Umbilical cord (tissue), 2 donors: ENCODE measurements around the gene NAV2. TPM values are rescaled to one million over a fixed set of nuclear protein-coding genes. Genes with fewer than 3 reads are reported as not detected.
"Not testable (repeated sequence)": the region's sequence is repeated elsewhere in the genome, so short reads cannot be mapped to it uniquely, and the experiment has no call there.

Experiments used
- DNase-seq: peaks from one replicate; pipeline ENCODE4 v3.0.0-alpha.2; 2015; ENCODE audit warnings: low spot score
- total RNA-seq: library from RNA; depleted of rRNA; stranded (reverse); fragments of >200 nt; gene quantifications from one replicate; pipeline ENCODE4 v1.2.3, GENCODE V29; 2014; ENCODE audit warnings: low replicate concordance; ENCODE audit not compliant: insufficient read depth

The NAV2 gene
- total RNA-seq, 1 donor from 2014 or later, result 14.7 TPM

DNA sequence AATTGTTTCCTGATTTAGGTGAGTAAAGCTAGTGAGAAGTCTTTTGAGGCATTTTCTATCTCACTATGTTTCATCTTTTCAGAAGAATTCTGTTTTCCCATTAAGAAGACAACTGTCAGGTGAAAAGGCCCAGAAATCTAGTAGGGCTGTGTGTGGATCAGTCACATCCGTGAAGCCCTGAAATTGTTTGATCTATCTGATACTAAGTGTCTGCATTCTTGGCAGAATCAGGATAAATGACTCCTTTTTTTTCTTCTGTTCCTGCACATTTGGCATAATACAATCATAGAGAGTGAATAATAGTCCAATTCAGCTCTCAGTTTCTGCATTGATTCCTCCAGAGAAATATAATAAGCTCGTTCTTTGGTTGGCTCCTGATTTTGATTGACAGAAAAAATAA, 208.3 kb downstream of the NAV2 start:
- peak; percentile 33 for DNase-seq

DNA sequence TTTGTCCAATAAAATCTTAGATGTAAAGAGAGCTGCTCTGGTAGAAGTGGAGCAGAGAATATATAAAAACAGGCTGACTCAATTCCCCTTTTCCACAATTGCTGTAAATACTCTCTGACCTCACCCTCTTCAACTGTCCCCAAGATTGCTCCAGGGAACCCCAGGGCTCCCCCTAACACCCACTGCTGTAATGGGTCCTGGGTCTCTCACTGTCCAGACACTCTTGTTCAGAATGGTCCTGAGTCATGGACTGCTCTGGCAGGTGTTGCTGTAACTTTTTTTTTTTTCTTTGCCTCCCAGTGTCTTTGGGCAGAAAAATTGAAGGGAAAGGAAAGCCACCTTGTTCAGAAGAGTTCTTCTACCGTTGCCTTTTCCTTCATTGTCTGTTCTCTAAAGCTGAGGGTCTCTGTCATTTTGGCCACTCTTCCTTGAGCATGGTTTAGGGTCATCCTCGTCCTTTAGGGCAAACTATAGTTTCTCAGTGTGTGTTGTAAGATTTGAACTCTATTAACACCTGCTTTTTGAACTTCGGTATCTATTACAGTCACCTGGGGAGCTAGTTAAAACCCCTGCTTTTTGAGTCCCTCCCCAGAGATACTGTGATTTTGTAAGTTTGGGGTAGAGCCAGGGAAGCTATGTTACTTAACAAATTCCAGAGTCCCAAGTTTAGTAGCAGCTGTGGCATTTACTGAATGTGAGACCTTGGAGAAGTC, 209.5 kb downstream of the NAV2 start:
- DNase-seq, result no peak

DNA sequence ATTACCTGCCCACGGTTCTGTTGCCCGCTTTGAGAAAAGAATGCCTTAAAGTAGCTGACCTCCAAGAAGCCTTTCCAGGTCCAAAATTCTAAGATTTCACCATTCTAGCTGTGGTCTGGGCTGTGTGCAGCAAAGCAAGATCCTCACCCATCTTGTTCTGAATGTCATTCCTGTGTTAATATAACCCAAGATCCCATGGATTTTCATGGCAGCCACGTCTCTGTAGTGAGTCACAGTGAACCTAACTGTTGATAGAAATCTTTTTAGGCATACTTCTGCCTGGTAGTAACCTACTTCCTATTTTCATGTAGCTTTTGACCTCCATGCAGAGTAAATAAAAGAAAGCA, 210.0 kb downstream of the NAV2 start:
- DNase-seq, result peak; percentile 35

DNA sequence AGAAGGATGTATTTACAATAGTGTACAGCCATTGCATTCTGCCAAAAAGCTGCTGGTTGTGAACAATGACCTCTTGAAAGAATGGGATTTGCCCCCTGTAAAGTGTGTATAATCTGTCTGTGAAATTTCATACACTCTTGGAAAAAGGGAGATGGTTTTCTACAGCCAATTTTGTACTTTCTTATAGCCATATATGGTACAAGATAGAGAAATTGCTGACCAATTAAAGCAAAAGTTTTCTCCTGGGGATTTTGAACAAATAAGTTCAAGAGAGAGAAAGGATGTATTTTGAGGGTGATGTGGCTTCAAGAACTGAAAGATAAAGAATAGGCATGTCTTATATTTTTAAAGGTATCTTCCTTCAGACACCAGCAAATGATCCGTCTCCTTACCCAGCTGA, 211.0 kb downstream of the NAV2 start:
- DNase-seq, result peak; percentile 24

DNA sequence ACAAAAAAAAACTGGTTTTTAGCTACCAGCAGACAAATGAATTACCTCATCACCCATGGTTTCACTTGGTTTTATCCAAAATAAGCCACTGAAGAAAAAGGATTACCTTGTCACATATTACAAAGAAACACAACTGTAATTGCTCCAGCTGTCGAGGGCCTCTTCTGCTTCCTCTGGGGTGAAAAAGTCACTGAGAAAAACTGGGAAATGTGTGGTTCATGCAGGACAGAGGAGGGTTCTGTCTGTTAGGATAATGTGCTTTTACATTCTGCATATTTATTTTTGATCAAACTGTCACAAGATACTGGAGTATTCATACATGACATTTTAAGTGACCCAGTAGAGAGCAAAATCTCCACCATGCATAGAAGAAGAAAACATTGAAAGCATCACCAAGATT, 211.7 kb downstream of the NAV2 start:
- DNase-seq, result peak; percentile 77

DNA sequence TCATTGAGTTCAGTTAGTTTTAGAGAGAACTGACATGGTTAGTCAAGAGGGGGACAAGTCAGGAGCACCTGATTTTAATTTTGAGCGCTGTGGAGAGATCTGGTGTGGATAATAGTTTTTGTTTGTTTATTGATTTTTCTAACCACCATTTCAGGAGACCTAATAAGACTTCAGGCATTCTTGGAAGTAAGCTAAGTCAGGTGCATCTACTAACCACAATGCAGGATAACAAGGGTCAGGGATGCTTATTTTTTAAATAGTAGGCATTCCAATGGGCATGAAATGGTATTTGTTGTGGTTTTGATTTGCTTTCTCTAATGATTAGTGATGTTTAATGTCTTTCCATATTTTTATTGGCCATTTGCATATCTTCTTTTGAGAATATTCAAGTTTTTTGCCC, 212.1 kb downstream of the NAV2 start:
- DNase-seq, result no peak

DNA sequence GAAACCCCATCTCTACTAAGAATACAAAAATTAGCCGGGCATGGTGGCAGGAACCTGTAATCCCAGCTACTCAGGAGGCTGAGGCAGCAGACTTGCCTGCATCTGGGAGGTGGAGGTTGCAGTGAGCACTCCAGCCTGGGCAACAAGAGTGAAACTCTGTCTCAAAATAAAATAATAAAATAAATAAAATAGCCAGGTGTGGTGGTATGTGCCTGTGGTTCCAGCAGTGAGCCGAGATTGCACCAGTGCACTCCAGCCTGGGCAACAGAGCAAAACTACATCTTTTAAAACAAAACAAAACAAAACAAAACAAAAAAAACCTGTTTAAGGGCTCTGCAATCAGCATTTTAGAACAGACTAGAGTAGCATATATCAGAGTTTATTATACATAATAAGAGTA, 214.8 kb downstream of the NAV2 start:
- not testable (repeated sequence) for DNase-seq

DNA sequence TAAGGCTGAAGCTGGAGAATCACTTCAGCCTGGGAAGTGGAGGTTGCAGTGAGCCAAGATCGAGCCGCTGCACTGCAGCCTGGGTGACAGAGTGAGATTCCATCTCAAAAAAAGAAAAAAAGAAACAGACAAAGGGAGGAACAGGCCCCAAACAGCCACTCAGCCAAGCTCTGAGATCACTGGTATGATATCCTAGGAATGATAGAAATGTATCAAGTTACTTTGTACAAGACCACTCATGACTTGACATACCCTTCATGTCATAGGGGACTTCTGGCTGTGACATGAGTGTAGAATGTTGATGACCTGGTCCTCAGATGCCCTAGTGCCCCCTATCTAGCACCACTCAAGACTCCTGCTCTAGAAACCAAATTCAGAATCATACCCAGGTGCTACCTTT, 216.5 kb downstream of the NAV2 start:
- DNase-seq, result peak; percentile 51

DNA sequence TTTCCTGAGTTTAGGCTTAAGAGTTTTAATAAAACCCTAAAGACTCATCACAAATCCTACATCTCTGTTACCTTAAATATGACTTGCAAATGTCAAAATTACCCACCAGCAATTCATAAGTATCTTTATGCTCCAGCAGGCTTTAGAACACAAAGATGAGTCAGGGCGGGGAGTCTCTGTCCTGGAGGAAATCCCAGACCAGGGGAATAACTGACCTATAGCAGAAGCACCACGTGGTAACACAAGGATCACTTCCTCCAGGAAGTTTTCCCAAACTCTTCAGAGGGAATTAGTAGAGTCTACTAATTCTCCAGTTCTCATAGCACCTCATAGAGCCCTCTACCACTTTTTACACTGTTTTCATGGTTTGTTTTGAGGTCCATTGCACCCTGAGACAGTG, 217.0 kb downstream of the NAV2 start:
- DNase-seq, result peak; percentile 83

DNA sequence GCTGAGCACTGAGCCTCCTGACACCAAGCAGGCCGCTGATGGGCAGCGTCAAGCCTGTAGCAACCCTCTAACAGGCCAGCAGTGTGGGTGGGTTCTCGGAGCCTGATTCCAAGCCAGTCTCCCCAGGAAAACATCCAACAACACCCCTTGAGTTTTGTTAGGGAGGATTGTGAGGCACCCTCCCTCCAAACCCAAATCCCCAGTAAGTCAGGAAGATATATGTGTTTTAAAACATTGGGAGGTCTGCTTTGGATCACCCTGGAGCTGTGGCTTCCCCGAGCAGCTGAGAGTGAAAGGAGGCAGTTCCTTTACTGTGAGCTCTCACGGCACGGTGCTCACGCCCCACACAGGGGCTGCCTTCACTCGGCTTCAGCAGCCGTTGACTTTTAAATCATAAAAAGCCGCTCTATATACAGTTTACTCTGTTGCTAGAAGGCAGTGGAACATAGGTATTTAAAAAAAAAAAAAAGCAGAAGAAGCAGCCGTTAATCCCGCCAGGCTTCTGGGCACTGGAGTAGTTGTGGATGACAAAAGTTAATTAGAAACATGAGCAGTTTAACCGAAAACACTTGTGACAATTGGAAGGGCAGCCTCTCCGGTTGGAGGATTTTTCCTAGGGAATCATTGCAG, 218.6 kb downstream of the NAV2 start:
- peak; percentile 98 for DNase-seq

DNA sequence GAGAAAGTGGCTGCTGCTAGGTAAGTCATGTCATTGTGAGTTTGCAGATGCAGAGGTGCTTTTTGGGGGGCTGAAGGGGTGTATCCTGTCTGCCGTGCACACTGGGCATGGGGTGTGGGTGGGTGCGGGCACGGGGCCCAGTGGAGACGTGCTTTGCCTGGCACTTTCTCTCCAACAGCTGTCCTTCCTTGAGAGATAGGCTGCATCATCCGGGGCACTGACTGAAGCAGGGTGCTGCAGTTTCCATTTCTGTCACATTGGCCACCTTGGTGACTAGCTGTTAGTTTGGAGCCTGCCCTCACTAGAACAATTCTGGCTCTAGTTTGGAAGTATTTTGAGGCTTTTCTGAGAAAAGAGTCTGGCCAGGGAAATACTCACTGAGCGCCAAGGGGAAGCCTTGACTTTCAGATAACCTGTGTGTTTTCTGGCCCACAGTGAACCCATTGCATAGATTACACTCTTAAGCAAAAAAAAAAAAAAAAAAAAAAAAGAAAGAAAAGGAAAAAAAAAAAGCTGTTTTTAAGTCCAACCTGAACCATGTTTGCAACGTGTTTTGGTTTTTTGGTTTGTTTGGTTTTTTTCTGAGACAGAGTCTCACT, 219.2 kb downstream of the NAV2 start:
- DNase-seq, result no peak

DNA sequence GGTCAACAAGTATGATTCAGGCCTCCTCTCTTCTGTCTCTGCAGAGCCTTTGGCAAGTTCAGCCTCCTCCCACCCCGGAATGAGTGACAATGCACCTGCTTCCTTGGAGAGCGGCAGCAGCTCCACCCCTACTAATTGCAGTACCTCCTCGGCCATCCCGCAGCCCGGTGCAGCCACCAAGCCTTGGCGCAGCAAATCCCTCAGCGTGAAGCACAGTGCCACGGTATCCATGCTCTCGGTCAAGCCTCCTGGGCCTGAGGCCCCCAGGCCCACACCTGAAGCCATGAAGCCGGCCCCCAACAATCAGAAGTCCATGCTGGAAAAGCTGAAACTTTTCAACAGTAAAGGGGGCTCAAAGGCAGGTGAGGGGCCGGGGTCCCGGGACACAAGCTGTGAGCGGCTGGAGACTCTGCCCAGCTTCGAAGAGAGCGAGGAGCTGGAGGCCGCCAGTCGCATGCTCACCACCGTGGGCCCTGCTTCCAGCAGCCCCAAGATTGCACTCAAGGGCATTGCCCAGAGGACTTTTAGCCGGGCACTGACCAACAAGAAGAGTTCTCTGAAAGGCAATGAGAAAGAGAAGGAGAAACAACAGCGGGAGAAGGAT, 220.6 kb downstream of the NAV2 start:
- no peak for DNase-seq

DNA sequence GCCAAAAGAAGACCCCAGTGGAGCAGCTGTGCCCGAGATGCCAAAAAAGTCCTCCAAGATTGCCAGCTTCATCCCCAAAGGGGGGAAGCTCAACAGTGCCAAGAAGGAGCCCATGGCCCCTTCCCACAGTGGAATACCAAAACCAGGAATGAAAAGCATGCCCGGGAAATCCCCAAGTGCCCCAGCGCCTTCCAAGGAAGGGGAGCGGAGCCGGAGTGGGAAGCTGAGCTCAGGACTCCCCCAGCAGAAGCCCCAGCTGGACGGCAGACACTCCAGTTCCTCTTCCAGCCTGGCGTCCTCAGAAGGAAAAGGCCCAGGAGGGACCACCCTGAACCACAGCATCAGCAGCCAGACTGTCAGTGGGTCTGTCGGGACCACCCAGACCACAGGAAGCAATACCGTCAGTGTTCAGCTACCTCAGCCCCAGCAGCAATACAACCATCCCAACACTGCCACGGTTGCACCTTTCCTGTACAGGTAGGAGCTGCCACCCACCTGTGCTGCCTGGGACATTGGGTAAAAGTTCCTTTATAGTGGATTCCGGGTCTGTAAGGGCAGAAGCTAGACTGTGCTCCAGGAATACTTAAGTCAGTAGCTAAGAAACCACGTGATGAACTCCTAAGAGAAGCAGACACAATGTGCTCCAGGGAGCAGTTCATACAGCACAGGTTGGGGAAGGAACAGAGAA, 221.3 kb downstream of the NAV2 start:
- DNase-seq, result no peak

DNA sequence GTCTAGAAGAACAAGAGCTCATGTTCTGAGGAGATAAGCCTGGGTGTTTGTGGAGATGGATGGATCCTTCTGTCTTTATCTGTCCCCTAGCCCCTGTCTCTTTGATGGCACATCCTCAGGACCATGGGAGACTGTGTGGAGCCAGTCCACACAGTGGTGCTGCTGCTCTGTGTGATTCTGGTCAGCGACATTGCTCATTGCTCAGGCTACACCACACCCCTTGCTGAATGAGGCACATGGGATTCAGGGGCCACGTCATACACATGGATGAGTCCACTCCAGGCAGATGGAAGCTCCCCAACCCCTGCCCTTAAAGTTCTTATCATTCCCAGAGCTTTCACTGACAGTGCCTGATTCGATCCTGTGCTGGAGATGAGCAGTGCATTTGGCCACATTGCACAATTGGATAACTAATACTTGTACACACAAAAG, 222.2 kb downstream of the NAV2 start:
- peak; percentile 91 for DNase-seq

DNA sequence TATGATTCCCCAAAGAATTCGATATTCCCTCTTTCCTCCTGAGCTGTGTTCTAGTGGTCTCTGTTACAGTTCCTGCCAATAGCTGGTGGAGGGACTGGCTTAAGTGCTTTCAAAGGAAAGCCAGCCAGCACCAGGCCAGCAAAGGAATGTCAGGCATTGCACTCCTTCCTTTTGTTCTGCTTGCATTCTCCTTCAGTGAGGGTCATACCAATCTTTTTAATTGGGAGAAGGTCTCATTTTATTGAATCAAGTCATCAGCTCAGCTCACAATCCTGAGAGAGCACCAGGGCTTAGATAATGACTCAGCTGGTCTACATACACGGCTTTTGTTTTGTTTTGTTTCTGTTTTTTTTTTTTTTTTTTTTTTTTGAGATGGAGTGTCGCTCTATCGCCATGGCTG, 222.9 kb downstream of the NAV2 start:
- no peak for DNase-seq

DNA sequence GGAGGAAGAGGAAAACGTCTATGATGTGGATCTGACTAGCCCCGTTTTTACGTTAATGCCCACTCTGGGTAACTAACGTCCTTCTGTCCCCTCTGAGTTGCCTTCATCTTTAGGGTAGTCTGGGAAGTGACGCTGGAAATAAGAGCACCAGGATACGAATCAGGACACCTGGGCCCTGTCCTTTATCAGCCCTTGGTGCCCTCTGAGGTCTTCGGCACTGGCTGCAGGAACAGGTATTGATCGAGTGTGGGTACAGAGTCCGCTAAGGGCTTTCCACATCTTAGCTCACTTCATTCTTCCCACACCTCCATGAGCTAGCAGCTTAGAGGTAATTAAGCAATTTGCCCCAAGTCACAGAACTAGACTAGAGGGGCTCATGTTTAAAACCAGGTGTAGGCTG, 223.8 kb downstream of the NAV2 start:
- DNase-seq, result no peak

DNA sequence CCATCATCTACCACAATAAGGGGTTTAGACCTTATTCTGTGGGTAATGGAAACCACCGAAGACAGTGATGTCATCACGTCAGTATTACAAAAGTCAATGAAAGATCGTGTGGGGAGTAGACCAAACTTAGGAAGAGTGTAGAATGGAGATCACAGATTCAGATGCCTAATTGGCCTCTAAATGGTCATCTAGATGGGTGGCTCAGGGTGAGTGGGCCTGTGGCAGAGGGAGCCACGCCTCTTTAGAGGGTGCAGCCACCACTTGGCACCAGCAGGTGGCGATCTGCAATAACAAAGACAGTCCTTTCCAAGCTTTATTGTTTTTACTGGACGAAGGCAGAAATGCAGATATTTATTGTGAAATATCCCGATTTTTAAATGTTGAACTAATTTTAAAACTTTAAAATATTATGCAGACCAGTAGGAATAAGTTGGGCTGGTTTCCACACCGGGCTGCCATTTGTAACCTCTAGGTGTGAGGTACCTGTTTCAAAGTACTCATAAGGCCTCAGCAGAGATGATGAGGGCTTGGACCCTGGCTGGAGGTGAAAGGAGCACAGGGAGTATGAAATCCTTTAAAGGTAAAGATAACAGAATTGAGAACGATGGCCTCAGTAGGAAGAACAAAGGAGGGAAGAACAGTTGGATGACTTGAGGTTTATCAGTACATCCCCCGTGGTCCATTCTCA, 225.7 kb downstream of the NAV2 start:
- no peak for DNase-seq

DNA sequence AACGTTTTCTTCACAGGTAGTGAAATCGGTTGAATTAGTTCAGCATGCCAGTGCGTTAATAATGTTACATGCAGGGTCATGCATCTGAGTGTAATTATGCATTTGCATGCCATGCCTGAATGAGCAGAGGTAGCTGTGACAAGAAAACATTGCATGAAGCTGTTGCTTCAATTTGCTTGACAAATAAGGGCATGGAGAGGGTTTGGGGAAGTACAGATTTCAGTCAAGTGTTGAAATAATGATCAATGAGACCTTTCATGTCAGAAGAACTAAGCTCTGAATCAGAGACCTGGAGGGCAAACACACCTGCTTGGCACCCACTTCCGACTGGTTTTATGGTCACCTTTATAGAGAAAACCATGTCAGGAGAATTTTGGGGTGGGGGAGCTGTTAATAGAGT, 226.2 kb downstream of the NAV2 start:
- DNase-seq, result no peak

DNA sequence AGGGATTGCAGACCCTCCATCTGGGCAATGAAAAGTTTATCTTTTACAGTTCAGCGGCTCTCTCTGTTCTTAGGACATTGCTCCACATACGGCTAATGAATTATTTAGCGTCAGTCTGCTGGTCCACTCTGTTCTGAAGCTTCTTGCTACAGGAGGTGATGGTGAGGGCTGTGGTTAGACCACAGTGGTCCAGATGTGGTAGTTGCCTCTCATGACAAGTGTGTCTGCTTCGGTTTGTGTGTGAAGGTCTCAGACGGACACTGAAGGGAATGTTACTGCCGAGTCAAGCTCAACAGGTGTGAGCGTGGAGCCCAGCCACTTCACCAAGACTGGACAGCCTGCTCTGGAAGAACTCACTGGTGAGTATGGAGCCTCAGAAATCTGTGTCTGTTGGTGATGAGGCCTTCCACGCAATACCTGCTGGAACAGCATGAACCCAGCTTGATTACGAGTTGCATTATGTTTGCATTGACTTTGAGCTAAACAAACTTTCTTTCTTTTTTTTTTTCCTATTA, 226.8 kb downstream of the NAV2 start:
- no peak for DNase-seq

DNA sequence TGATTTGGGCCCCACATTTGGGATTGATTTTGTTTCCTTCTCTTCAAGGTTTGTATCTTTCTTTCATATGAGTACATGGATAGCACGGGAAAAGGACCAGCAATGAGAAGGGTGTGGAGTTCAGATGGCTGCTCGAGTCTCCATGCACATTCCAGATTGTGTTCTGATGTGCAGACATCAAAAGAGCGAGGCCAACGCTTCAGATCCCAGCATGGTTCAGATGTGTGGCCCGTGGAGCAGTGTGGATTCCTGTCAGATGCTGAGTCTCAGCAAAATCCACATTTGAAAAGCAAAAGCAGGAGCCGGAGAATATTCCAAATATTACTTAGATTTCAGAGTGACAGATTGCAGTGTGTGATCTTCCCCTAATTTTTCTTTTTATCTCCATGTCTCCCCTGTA, 228.2 kb downstream of the NAV2 start:
- DNase-seq, result no peak

DNA sequence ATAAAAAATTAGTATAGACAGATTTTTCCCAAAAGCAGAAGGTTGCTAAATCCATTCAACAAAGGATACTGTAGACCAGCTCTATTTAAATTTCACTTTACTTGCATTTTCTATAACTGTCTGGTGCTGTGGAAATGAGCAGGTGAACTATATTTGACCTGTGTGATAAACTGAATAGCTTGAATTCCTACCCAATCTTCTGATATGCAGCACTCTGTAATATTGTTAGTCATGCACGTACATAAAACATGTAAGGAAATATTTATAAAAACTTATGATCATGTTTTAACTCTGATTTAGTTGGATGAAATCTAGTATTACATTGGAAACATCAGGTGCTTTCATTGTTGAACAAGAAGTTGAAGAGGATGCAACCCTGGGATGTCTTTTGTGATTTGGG, 234.0 kb downstream of the NAV2 start:
- no peak for DNase-seq
